ENCODE measurements around the gene UTP25.
"Not testable (repeated sequence)": the region's sequence is repeated elsewhere in the genome, so short reads cannot be mapped to it uniquely, and the experiment has no call there.

UTP25 gene

DNA sequence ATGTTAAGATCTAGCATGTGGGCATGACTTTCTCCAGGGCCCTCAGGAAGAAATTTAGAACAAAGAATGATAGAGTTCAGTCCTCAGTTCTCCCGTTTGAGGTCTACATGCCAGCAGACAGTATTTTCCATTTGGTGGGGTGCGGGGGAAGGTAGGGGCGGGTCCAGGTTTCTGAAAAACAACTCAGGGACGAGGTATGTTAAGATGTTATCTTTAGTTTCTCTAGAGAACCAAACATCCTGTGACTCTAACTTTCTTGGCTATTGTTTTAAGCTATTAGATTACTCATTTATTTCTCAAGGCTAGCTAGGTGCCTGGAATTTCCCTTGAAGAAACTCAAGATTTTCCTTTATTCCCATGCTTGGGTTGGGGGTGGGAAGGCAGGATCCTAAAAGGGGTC, 67.9 kb downstream of the UTP25 start:
- peak in 1 of 2 donors; percentile 1 for DNase-seq (ENCODE audit: low read depth in 2 of 2)

DNA sequence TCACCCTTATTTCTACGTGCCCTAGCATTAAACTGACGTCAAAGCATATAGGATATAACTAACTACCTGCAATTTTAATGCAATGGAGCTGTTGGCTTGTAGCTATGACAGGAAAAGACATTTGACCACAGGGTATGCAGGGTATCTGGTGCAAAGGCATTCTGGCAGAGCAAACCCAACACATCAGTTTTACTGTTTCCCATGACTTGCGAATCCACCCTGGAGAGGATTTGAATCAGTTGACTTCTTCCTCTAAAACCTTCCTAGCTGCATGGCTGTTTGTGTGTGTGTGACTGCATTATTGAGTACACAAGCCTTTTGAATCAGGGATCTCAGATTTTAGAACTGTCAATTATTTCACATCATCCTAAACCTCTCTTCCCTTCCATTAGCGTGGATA, 68.6 kb downstream of the UTP25 start:
- DNase-seq (ENCODE audit: low read depth in 2 of 2) = no peak

DNA sequence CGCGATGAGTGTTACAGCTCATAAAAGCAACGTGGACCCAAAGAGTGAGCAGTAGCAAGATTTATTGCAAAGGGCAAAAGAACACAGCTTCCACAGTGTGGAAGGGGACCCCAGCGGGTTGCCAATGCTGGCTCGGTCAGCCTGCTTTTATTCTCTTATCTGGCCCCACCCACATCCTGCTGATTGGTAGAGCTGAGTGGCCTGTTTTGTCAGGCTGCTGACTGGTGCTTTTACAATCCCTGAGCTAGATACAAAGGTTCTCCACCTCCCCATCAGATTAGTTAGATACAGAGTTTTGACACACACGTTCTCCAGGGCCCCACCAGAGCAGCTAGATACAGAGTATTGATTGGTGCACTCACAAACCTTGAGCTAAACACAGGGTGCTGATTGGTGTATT, 70.5 kb downstream of the UTP25 start:
- DNase-seq (ENCODE audit: low read depth in 2 of 2) = not testable (repeated sequence)

DNA sequence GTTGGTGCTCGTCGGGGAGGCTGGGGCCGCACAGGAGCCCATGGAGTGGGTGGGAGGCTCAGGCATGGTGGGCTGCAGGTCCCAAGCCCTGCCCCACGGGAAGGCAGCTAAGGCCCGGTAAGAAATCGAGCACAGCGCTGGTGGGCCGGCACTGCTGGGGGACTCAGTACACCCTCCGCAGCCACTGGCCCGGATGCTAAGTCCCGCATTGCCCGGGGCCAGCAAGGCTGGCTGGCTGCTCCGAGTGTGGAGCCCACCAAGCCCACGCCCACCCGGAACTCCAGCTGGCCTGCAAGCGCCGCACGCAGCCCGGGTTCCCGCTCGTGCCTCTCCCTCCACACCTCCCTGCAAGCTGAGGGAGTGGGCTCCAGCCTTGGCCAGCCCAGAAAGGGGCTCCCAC, 71.1 kb downstream of the UTP25 start:
- not testable (repeated sequence) for DNase-seq (ENCODE audit: low read depth in 2 of 2)

DNA sequence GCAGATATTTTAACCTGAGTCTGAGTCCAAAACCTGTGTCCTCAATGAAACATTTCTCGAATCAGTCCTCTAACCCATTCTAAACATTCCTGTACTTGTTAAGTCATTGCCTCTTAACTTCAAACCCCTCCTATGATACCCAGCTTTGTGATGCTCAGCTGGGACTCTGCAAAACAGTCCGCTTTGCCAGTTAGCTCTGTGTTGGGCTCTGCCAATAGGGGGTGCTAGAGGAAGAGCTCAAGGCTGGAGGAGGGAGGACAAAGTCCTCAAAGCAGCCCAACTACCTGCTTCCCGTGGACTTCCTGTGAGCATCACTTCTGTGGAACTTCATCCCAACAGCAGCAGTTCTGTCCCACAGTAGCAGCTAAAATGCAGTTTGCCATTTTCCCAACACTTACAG, 72.2 kb downstream of the UTP25 start:
- DNase-seq (ENCODE audit: low read depth in 2 of 2) = no peak

DNA sequence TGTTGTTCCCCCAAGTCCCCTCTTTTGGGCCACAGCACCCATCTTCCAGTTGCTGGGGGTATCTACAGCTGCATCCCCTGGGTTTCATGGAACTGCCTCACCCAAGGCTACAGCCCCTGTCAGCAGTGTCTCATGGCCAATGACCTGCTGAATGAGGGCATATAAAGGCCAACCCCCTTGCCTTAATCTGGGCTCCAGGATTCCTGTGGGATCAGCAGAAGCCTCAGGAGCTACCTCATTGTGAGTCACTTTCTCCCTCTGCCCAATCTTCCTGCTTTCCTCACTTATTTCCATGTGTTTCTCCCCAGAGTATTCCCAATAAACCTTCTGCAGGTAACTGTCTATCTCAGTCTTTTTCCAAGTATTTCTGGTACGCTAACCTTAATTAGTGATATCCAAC, 73.0 kb downstream of the UTP25 start:
- no peak for DNase-seq (ENCODE audit: low read depth in 2 of 2)

DNA sequence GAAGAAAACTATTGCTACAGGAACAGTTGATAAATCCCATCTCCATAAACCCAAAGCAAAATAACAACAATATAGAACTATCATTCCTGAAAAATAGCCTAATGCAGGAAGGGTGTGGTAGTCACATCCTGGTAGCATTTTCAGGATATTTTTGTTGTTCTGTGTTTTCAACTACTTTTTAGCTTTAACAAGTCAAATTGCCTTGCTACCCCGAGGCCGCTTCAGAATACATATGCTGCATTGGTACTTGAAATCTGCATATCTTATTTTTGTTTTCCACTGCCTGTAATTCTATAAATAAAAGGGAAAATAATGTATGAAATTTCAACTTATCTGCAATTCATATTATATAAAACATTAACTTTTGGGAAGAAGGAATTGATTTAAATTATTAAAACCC, 73.4 kb downstream of the UTP25 start:
- DNase-seq (ENCODE audit: low read depth in 2 of 2) = no peak

DNA sequence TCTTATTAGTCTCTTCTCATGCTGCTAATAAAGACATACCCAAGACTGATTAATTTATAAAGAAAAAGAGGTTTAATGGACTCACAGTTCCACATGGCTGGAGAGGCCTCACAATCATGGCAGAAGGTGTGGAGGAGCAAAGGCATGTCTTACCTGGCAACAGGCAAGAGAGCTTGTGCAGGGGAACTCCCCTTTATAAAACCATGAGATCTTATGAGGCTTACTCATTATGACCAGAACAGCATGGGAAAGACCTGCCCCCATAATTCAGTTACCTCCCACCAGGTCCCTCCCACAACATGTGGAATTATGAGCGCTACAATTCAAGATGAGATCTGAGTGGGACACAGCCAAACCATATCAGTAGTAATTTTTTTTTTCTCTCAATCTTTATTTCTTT, 77.0 kb downstream of the UTP25 start:
- DNase-seq (ENCODE audit: low read depth in 2 of 2) = not testable (repeated sequence)
